Trophoblast cell (in vitro differentiated cells and primary cell): Measurements from ENCODE around the gene SP9.

ENCODE experiments used
- DNase-seq, 2 donors: peaks; one replicate each; pipeline ENCODE4 v3.0.0-alpha.2; 2016
- H2AFZ ChIP-seq: 2 replicates; pipeline ENCODE4 v1.6.1; 2013; ENCODE audit warnings: low read length, moderate library complexity, mild to moderate bottlenecking; ENCODE audit not compliant: insufficient read depth, poor library complexity
- H2AK5ac ChIP-seq: 2 replicates; pipeline ENCODE4 v1.6.1; 2013; ENCODE audit warnings: mild to moderate bottlenecking, low read length
- H2BK120ac ChIP-seq: 2 replicates; pipeline ENCODE4 v1.6.1; 2013; ENCODE audit warnings: low read length, mild to moderate bottlenecking, moderate library complexity; ENCODE audit not compliant: insufficient read depth, poor library complexity
- H2BK12ac ChIP-seq: 2 replicates; pipeline ENCODE4 v1.6.1; 2013; ENCODE audit warnings: mild to moderate bottlenecking, low read length, moderate library complexity
- H2BK5ac ChIP-seq: 2 replicates; pipeline ENCODE4 v1.6.1; 2013; ENCODE audit warnings: low read length, low read depth, moderate library complexity, mild to moderate bottlenecking; ENCODE audit not compliant: poor library complexity
- H3K14ac ChIP-seq: 2 replicates; pipeline ENCODE4 v1.6.1; 2013; ENCODE audit warnings: mild to moderate bottlenecking, low read length
- H3K18ac ChIP-seq: 2 replicates; pipeline ENCODE4 v1.6.1; 2013; ENCODE audit warnings: mild to moderate bottlenecking, low read length
- H3K23ac ChIP-seq: 2 replicates; pipeline ENCODE4 v1.6.1; 2013; ENCODE audit warnings: low read length
- H3K27ac ChIP-seq: 2 replicates; pipeline ENCODE4 v1.5.1; 2013; ENCODE audit warnings: low read depth, mild to moderate bottlenecking, inconsistent platforms, low read length, moderate library complexity
- H3K27me3 ChIP-seq: 2 replicates; pipeline ENCODE4 v1.6.1; 2013; ENCODE audit warnings: inconsistent platforms, mild to moderate bottlenecking, low read length, moderate library complexity; ENCODE audit not compliant: insufficient read depth
- H3K36me3 ChIP-seq, 2 experiments: 1 replicate in 1 of 2; 2 replicates in 1 of 2; pipeline ENCODE4 v1.6.1; 2013; ENCODE audit warnings: low read length in 2 of 2, mild to moderate bottlenecking in 2 of 2, moderate library complexity in 1 of 2; ENCODE audit not compliant: insufficient read depth in 2 of 2, control insufficient read depth in 1 of 2
- H3K4ac ChIP-seq: 2 replicates; pipeline ENCODE4 v1.6.1; 2013; ENCODE audit warnings: low read depth, mild to moderate bottlenecking, low read length, moderate library complexity
- H3K4me1 ChIP-seq, 2 experiments: 1 replicate in 1 of 2; 2 replicates in 1 of 2; pipeline ENCODE4 v1.6.1; 2013; ENCODE audit warnings: low read length in 2 of 2, mild to moderate bottlenecking in 2 of 2, moderate library complexity in 1 of 2; ENCODE audit not compliant: insufficient read depth in 2 of 2, control insufficient read depth in 1 of 2
- H3K4me2 ChIP-seq: 2 replicates; pipeline ENCODE4 v1.6.1; 2013; ENCODE audit warnings: inconsistent platforms, mild to moderate bottlenecking, low read length, moderate library complexity
- H3K4me3 ChIP-seq: 2 replicates; pipeline ENCODE4 v1.5.1; 2013; ENCODE audit warnings: mild to moderate bottlenecking, low read depth, low read length, inconsistent platforms
- H3K79me1 ChIP-seq: one replicate; pipeline ENCODE4 v1.6.1; 2013; ENCODE audit warnings: low read length
- H3K79me2 ChIP-seq: 2 replicates; pipeline ENCODE4 v1.6.1; 2013; ENCODE audit warnings: low read length, mild to moderate bottlenecking; ENCODE audit not compliant: control insufficient read depth, insufficient read depth, poor library complexity
- H3K9ac ChIP-seq: 2 replicates; pipeline ENCODE4 v1.6.1; 2013; ENCODE audit warnings: mild to moderate bottlenecking, low read length
- H3K9me3 ChIP-seq: 2 replicates; pipeline ENCODE4 v1.6.1; 2013; ENCODE audit warnings: low read depth, mild to moderate bottlenecking, control low read depth, inconsistent platforms, low read length; ENCODE audit not compliant: insufficient read depth
- H4K12ac ChIP-seq: 2 replicates; pipeline ENCODE4 v1.6.1; 2013; ENCODE audit warnings: low read depth, mild to moderate bottlenecking, low read length, moderate library complexity
- H4K8ac ChIP-seq: 2 replicates; pipeline ENCODE4 v1.6.1; 2013; ENCODE audit warnings: low read depth, mild to moderate bottlenecking, low read length, moderate library complexity
- H4K91ac ChIP-seq: one replicate; pipeline ENCODE4 v1.6.1; 2013; ENCODE audit warnings: low read depth, mild to moderate bottlenecking, low read length, moderate library complexity
- WGBS: extraction: QIAGEN DNeasy Blood & Tissue Kit; methylation state at CpG from one replicate; pipeline ENCODE4 v1.1.7; 2013; ENCODE audit warnings: missing lambda C conversion rate; ENCODE audit not compliant: insufficient read length, insufficient coverage; ENCODE audit errors: extremely low coverage; 5-methylcytosine and 5-hydroxymethylcytosine counted together

The SP9 gene

GRCh38 chr2:174335254-174335987 lies 667 bp downstream of the SP9 start:
- Histone ChIP-seq H3K4ac (no peak overlapping the region), H4K8ac (no peak overlapping the region), H2AFZ (peak overlapping the region; percentile 20), H4K12ac (no peak overlapping the region), H2BK120ac (no peak overlapping the region), H3K79me2 (no peaks in the 10 kb centered on the region), H3K4me2 (peak overlapping the region; percentile 85), H3K9ac (peak overlapping the region; percentile 42), H3K23ac (no peak overlapping the region), H2AK5ac (no peak overlapping the region), H3K4me1 (peaks cover 31 to 36% of the 10 kb centered on the region in 2 experiments), H3K18ac (no peak overlapping the region), H3K36me3 (no peaks in the 10 kb centered on the region), H2BK5ac (no peak overlapping the region), H2BK12ac (no peak overlapping the region), H3K27me3 (peaks cover 74% of the 10 kb centered on the region), H3K79me1 (no peaks in the 10 kb centered on the region), H3K9me3 (peaks cover 8% of the 10 kb centered on the region), H3K4me3 (no peak overlapping the region), H3K14ac (no peak overlapping the region), H3K27ac (no peak overlapping the region), H4K91ac (no peak overlapping the region)
- no CpG with 5 or more reads among the region's 47 CpGs for WGBS
- peak in 1 of 2 donors; percentile 15 for DNase-seq

DNA sequence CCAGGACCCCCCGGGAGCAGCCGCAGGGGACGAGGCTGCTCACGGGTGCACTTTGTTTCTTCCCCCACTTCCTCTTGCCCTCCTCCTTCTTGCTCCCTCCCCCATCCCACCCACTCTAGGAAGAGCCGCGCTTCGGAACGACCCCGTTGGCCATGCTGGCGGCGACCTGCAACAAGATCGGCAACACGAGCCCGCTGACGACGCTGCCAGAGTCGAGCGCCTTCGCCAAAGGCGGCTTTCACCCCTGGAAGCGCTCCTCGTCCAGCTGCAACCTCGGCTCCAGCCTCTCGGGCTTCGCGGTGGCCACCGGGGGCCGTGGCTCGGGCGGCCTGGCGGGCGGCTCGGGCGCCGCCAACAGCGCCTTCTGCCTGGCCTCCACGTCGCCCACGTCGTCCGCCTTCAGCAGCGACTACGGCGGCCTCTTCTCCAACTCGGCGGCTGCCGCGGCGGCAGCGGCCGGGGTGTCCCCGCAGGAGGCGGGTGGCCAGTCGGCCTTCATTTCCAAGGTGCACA lies 1.3 kb downstream of the SP9 start:
- Histone ChIP-seq H2BK12ac (no peak overlapping the region), H2BK120ac (no peak overlapping the region), H3K27ac (no peak overlapping the region), H3K4me1 (peaks cover 34 to 42% of the 10 kb centered on the region in 2 experiments), H3K14ac (no peak overlapping the region), H4K91ac (no peak overlapping the region), H4K8ac (no peak overlapping the region), H4K12ac (no peak overlapping the region), H3K79me2 (no peaks in the 10 kb centered on the region), H3K9me3 (peaks cover 8% of the 10 kb centered on the region), H2AK5ac (no peak overlapping the region), H3K4ac (no peak overlapping the region), H2BK5ac (no peak overlapping the region), H3K4me3 (peak overlapping the region; percentile 61), H2AFZ (peak overlapping the region; percentile 20), H3K36me3 (no peaks in the 10 kb centered on the region), H3K18ac (no peak overlapping the region), H3K23ac (no peak overlapping the region), H3K9ac (no peak overlapping the region), H3K27me3 (peaks cover 74% of the 10 kb centered on the region), H3K4me2 (peak overlapping the region; percentile 85), H3K79me1 (no peaks in the 10 kb centered on the region)
- DNase-seq: peak in 1 of 2 donors; percentile 20
- no CpG with 5 or more reads among the region's 54 CpGs for WGBS

DNA sequence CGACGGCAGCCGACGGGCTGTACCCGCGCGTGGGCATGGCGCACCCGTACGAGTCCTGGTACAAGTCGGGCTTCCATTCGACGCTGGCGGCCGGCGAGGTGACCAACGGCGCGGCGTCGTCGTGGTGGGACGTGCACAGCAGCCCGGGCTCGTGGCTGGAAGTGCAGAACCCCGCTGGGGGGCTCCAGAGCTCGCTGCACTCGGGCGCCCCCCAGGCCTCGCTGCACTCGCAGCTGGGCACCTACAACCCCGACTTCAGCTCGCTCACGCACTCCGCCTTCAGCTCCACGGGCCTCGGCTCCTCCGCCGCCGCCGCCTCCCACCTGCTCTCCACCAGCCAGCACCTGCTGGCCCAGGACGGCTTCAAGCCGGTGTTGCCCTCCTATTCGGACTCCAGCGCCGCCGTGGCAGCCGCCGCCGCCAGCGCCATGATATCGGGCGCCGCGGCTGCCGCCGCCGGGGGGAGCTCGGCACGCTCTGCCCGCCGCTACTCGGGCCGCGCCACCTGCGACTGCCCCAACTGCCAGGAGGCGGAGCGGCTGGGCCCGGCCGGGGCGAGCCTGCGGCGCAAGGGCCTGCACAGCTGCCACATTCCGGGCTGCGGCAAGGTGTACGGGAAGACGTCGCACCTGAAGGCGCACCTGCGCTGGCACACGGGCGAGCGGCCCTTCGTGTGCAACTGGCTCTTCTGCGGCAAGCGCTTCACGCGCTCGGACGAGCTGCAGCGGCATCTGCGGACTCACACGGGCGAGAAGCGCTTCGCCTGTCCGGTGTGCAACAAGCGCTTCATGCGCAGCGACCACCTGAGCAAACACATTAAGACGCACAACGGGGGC lies 2.0 kb downstream of the SP9 start:
- Histone ChIP-seq H2BK5ac (no peak overlapping the region), H4K8ac (no peak overlapping the region), H3K4ac (no peak overlapping the region), H4K12ac (no peak overlapping the region), H2AK5ac (no peak overlapping the region), H3K79me1 (no peaks in the 10 kb centered on the region), H2AFZ (peak overlapping the region; percentile 20), H2BK12ac (no peak overlapping the region), H3K9me3 (peaks cover 8% of the 10 kb centered on the region), H3K4me2 (peak overlapping the region; percentile 85), H3K27ac (no peak overlapping the region), H3K14ac (no peak overlapping the region), H3K36me3 (no peaks in the 10 kb centered on the region), H3K9ac (no peak overlapping the region), H3K4me1 (peaks cover 34 to 43% of the 10 kb centered on the region in 2 experiments), H3K27me3 (peaks cover 70% of the 10 kb centered on the region), H3K4me3 (peak overlapping the region; percentile 61), H3K79me2 (no peaks in the 10 kb centered on the region), H3K18ac (no peak overlapping the region), H2BK120ac (no peak overlapping the region), H3K23ac (no peak overlapping the region), H4K91ac (no peak overlapping the region)
- DNase-seq: peak; percentile 54 to 69
- no CpG with 5 or more reads among the region's 102 CpGs for WGBS

DNA sequence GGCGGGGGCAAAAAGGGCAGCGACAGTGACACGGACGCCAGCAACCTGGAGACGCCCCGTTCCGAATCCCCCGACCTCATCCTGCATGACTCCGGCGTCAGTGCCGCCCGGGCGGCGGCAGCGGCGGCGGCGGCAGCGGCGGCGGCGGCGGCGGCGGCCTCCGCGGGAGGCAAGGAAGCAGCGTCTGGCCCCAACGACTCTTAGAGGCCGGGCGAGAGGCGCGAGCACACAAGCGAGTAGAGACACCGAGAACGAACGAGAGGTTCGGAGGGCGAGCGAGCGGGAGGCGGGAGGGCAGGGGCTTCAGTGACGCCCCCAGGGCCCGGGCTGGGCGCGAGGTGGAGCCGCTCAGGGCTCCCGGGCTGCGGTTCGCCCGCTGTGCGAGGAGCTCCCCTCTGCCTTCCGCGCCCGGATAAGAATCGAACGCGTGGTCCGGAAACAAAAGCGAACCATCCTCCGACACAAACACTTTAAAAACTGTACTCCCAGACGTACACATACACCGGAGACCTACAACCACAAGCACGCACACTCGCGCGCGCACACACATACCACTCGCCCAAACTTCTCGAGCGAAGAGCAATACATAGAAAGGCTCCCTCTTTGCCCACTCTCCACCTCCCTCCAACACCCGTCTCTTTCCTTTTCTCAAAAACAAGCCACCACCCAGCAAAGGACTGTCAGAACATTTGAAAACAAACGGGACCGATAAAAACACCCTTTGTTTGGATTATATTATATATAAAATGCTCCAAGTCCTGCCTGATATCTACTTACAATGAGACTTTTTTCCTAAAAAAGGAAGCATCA lies 2.8 kb downstream of the SP9 start:
- peak overlapping the region; percentile 85 for H3K4me2 ChIP-seq
- WGBS: no CpG with 5 or more reads among the region's 74 CpGs

More for the DNA sequence above, 2.8 kb downstream of the SP9 start:
- Histone ChIP-seq H4K12ac (no peak overlapping the region), H3K9me3 (peaks cover 8% of the 10 kb centered on the region), H3K14ac (no peak overlapping the region), H4K8ac (no peak overlapping the region), H3K18ac (no peak overlapping the region), H2BK12ac (no peak overlapping the region), H3K27ac (no peak overlapping the region), H3K79me1 (no peaks in the 10 kb centered on the region), H4K91ac (no peak overlapping the region), H3K4ac (no peak overlapping the region), H3K36me3 (no peaks in the 10 kb centered on the region), H3K4me3 (peak overlapping the region; percentile 27), H2AK5ac (no peak overlapping the region), H3K23ac (no peak overlapping the region), H2BK5ac (no peak overlapping the region), H3K27me3 (peaks cover 76% of the 10 kb centered on the region), H2AFZ (no peak overlapping the region), H2BK120ac (no peak overlapping the region), H3K4me1 (peaks cover 39 to 52% of the 10 kb centered on the region in 2 experiments), H3K9ac (no peak overlapping the region), H3K79me2 (no peaks in the 10 kb centered on the region)
- peak; percentile 9 to 38 for DNase-seq
